HG02623 (cell line): ENCODE results near the gene SHROOM1.
A peak's percentile ranks its signal among the peaks of the same experiment; 100 is the strongest.

Experiments used
- ATAC-seq: cut with Tn5 transposase; IDR thresholded peaks from one replicate; pipeline ENCODE4 v1.9.1; 2021; ENCODE audit warnings: moderate library complexity; ENCODE audit not compliant: unreplicated experiment

SHROOM1 gene

DNA sequence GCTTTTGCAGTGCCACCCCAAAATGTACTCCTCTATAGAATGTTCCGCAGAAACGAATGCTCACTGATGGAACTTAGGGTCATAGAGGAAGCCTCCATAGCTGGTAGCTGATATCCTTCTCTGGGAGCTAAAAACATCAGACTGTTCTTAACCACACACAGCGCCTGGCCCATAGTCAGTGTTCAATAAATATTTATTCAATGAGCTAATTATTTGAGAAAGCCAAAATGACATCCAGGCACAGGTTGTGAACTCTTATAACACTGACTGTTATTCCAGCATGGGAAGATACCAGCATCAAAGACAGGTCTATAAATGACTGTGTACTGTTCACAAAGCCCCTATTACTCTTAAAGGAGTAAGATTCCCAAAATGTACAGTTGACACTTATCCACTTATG, 22.9 kb upstream of the SHROOM1 start:
- no peak for ATAC-seq

DNA sequence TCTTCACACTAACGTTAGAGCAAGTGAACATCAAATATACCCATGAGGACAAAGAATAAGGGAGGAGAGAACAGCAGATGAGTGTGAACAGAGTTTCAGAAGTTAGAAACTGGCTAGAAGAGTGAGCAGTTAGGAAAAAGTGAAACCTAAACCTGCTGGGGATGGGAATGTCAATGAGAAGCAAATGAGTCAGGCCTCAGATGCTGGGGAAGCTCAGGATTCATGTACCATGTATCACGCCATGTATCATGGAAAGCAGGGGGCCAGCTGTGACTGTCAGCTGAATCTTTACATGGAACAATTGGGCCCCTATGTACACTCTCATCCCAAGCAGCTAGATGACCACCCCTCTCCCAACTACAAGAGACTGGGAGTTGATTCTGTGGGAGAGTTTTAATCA, 19.6 kb upstream of the SHROOM1 start:
- no peak for ATAC-seq

DNA sequence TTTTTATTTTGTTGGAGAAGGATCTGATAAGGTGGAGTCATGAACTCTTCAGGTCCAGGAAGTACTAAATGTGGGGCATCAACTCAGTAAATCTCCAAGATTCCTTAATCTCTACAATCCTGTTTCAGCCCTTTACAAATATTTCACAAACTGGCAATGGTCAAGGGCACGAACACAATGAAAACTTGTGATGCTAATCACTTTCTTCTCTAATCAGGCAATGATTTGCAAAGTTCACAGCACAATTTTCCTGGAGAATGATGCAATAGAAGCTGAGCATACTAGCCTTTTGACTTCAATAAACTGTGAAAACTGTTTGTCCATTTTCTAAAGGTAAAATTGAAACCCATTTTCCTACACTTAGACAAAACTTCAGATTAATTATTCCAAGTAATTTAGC, 18.9 kb upstream of the SHROOM1 start:
- no peak for ATAC-seq

DNA sequence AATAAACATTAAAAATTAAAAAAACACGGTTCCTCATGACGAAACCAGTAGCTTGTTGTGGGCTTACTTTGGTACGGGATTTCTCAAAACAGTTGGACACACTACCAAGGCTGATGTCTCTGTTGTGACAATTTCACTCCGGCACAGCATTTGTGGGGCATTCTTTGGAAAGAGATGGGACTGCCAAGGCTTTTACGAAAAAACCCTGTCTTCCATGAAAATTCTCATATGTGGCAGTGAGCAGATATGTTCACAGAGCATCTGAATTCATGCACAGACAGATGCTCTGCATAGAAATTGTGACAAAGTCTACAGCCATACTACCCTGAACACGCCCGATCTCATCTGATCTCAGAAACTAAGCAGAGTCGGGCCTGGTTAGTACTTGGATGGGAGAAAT, 17.8 kb upstream of the SHROOM1 start:
- ATAC-seq: no peak

- ATAC-seq: no peak
Measured at GRCh38 chr5:132841305-132841704, 10.9 kb upstream of the SHROOM1 start.

DNA sequence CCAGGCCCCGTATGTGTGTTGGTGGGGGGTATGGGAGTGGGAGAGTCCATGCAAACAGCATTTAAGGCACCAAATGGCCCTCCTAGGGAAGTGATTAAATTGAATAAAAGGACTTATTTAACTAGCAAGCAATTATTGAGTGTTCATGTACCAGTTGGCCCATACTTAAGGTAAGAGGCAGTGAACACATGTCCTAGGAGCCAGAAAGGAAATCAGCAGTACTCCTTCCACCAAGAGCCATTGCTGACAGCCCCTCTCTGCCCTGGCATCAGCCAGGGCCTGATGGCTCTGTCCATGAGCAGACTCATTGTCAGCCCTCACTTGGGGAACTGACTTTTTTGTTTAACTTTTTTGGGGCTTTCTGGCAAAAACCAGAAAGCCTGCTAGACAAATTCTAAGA, 10.4 kb upstream of the SHROOM1 start:
- no peak for ATAC-seq

DNA sequence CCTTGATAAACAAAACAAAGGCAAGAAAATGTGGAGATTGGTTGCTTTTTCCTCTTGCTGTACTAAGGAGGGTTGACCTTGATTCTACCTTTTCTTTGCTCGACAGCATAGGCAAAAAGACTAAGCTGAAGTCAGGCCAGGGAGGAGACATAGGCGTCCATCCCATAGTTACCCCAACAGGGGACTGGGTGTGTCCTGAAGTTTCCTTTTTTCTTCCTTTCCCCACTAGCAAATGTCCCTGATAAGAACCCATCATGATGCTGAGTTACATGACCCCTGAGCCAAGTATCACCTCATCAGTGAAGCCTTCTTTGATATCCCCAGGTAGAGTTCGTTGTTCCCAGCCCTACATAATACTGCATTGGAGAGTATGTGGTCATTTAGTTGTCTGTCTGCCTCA, 9.9 kb upstream of the SHROOM1 start:
- no peak for ATAC-seq

DNA sequence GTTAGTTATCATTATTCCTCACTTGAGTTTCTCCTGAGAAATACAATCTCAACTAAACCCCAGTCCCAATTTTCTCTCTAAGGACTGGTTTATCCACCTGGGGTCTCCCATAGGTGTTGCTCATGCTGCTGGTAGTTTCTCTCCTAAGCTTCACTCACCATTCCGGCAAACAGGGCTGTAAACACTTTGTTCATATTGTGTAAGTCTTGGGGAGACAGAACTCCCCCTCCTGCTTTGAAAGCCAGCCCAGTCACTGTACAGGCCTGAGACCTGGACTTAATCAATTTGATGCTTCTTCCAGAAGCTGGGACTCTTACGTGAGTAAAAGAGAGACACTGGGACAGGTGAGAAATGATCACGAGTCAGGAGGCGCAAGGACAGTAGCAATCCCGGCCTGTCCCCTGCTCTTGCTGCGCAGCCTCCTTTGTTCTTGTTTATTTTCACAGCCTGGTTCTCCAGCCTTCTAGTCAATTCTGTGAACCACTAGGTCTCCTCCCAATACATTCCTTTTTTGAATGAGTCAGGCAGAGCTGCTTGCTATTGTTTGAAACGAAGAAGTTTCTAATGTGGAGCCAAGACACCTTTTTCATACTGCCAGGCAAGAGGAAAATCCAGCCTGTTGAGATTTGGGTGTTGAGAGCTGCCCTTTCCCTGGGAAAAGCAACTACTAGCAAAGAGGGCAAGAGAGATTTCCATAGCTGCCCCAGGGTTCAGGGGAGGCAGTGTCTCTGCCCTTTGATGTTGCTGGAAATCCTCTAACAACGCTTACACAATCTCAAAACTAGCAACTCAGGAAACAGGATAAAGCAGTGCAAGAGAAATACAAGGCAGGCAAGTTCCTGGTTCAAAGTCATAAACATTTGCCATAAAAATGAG, 9.2 kb upstream of the SHROOM1 start:
- no peak for ATAC-seq

- ATAC-seq: no peak
Measured at GRCh38 chr5:132838516-132839282, 8.3 kb upstream of the SHROOM1 start.

DNA sequence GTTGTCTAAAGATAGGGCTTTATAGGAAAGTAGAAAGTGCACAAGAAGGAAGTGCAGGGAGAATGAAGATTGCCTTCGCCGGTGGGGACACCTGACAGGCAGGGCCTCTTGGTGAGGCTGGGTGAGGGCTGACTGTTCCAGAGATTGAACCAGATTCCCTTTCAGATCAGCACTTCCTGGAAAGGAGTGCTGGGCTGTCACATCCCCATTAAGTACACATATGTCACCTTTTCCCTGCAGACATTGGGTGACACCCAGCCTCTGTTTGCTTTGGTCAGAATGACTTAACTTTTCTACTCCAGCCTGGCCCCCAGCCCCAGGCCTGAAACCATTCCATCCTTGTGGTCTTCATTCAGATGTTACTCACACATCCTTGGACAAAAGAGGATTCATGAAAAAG, 7.4 kb upstream of the SHROOM1 start:
- ATAC-seq: no peak

GRCh38 chr5:132836852-132837251, 6.4 kb upstream of the SHROOM1 start:
- no peak for ATAC-seq

DNA sequence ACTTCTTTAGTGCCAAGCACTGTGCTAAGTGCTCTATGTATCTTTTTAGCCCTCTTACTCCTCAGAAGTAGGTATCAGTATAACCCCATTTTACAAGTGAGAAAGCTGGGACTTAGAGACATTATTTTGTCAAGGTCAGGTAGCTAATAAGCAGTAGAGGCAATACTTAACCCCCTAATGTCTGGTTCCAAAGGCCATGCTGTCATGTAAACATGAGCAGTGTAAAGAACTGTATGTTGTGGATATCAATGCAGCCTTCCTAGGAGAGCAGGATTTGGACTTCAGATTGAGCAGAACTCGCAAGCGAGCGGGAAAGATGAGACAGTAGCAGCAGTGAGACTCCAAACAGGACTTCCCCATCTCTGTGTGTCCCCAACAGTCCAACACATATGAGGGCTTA, 3.6 kb upstream of the SHROOM1 start:
- no peak for ATAC-seq

GRCh38 chr5:132832612-132833011, 2.2 kb upstream of the SHROOM1 start:
- ATAC-seq: no peak

DNA sequence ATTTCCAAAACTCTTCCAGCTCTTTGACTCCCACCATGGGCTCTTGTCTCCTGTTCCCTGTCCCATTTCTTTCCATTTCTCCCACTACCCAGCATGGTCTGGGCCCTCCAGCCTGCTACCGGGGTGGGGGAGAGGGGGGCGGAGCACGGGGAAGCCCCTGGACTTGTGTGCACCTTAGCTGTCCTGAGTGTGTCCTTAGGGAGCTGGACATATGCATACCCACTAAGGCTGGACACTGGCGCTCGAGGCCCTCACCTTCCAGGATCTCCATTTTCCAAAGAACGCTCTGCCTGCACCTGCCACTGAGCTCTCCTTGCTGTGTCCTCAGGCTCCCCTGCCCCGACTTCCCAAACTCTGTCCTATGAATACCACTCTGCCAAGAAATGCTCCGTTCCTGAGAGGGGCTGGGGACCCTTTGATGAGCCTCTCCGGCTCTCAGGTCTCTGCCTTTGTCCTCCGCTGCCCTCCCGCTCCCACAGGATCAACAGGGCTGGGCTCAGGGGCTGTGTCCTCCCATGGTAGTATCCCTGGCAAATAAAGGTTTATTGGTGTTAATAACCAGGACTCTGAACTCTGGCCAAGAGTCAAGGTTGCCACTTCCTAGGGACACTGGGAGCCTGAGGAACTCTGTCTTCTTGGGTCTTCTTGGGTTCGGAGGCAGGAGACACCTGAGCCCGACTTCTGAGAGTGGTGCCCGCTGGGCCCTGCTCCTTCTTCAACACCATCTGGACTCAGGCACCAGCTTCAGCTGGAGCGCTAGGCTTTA, 831 bp upstream of the SHROOM1 start:
- ATAC-seq: no peak

DNA sequence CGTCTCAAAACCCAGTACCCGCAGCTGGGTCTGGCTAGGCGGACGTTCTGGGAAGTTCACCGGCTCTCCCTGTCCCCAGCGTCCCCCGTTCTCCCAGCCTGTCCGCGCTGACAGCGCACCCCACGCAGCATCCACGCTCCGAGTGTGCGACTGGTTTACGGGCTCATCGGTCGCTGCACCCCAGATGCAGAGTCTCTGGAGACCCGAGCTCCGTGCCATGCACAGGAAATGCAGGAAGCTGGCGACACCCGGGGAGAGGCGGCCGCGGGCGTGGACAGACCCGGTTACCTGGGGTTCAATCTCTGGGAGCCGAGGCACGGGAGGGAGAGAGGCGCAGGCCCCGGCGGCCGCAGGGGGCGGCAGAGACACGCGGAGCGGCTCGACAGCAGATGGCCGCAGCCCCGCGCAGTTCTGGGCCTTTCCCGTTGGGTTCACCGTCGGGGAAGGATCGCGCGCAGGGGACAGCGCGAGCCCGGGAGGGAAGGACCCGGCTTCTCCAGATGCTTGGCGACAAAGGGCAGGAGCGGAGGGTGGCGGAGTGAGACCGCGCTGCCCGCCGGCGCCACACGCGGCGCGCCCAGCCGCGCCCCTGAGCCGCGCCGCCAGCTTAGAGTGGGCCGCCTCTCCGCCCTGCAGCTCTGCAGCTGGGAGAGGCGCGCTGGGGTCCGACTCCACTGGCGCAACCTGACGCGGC, 558 bp downstream of the SHROOM1 start:
- peak; percentile 59 for ATAC-seq

- no peak for ATAC-seq
Measured at GRCh38 chr5:132828846-132829494, 1.5 kb downstream of the SHROOM1 start.

GRCh38 chr5:132827943-132828673, 2.3 kb downstream of the SHROOM1 start:
- no peak for ATAC-seq

GRCh38 chr5:132826424-132827082, 3.9 kb downstream of the SHROOM1 start:
- no peak for ATAC-seq

DNA sequence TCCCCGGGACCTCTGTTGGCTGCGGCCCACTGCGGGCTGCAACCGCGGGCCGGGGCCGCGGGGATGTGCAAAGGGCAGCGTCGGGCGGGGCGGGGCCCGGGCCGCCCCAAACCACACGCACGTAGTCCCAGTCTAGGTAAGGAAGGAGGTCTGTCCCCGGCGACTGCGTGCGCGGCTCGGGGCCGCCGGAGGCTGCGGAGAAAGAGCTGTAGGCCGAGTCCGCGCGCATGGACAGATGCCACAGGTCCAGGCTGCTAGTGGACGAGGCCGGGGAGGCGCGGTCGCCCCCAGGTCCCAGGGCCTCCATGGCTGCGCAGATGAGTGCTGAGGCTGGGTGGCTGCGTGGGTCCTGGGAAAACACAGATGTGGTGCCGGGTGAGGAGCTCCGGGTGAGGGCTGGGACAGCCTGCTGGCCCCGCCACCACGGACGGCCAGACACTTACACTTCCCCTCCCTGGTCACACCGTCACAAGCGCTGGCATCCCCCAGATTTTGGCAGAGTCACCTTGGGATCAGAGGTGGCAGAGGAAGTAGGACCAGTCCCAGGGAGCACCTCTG, 4.5 kb downstream of the SHROOM1 start:
- no peak for ATAC-seq
